MM.1S (cell line): ENCODE results near the gene BORCS6.

Experiments
- DNase-seq: peaks from one replicate; pipeline ENCODE4 v3.0.0-alpha.2; 2015
- H2AFZ ChIP-seq: fragments of 300-600 bp; sonication (generic); 2 replicates; pipeline ENCODE4 v1.6.0; 2016; ENCODE audit warnings: antibody characterized with exemption, low read length
- H3F3A ChIP-seq: fragments of 300-600 bp; sonication (generic); 2 replicates; pipeline ENCODE4 v1.6.1; 2016; ENCODE audit warnings: mild to moderate bottlenecking, antibody characterized with exemption, low read length, moderate library complexity, mixed read lengths; ENCODE audit not compliant: insufficient read depth
- H3K27ac ChIP-seq: fragments of 300-600 bp; sonication (generic); 2 replicates; pipeline ENCODE4 v1.5.1; 2016; ENCODE audit warnings: mild to moderate bottlenecking, low read length
- H3K27me3 ChIP-seq: fragments of 300-600 bp; sonication (generic); replicated peaks from 2 replicates; pipeline ENCODE4 v1.6.0; 2016; ENCODE audit warnings: low read length; ENCODE audit not compliant: insufficient read depth
- H3K36me3 ChIP-seq: fragments of 300-600 bp; sonication (generic); replicated peaks from 2 replicates; pipeline ENCODE4 v1.6.1; 2016; ENCODE audit warnings: mild to moderate bottlenecking, low read length, mixed read lengths; ENCODE audit not compliant: insufficient read depth
- H3K4me1 ChIP-seq: fragments of 300-600 bp; sonication (generic); 2 replicates; pipeline ENCODE4 v1.6.1; 2016; ENCODE audit warnings: low read length, mixed read lengths
- H3K4me2 ChIP-seq: fragments of 300-600 bp; sonication (generic); 2 replicates; pipeline ENCODE4 v1.6.0; 2016; ENCODE audit warnings: low read depth, low read length
- H3K4me3 ChIP-seq: fragments of 300-600 bp; sonication (generic); 2 replicates; pipeline ENCODE4 v1.5.1; 2016; ENCODE audit warnings: low read length, mixed read lengths
- H3K79me2 ChIP-seq: fragments of 300-600 bp; sonication (generic); 2 replicates; pipeline ENCODE4 v1.6.1; 2016; ENCODE audit warnings: mixed run types, low read length, mixed read lengths
- H3K9ac ChIP-seq: fragments of 300-600 bp; sonication (generic); 2 replicates; pipeline ENCODE4 v1.6.1; 2016; ENCODE audit warnings: low read length, mixed read lengths
- H3K9me2 ChIP-seq: fragments of 300-600 bp; sonication (generic); replicated peaks from 2 replicates; pipeline ENCODE4 v1.6.1; 2016; ENCODE audit warnings: mild to moderate bottlenecking, low read length, mixed read lengths; ENCODE audit not compliant: insufficient read depth
- H3K9me3 ChIP-seq: fragments of 300-600 bp; sonication (generic); replicated peaks from 2 replicates; pipeline ENCODE4 v1.6.1; 2016; ENCODE audit warnings: mild to moderate bottlenecking, low read length, mixed read lengths; ENCODE audit not compliant: insufficient read depth
- H4K20me1 ChIP-seq: fragments of 300-600 bp; sonication (generic); 2 replicates; pipeline ENCODE4 v1.6.1; 2016; ENCODE audit warnings: mild to moderate bottlenecking, low read length, moderate library complexity, mixed read lengths; ENCODE audit not compliant: insufficient read depth
- CTCF ChIP-seq: fragments of 300-600 bp; sonication (generic); IDR thresholded peaks from 2 replicates; pipeline ENCODE4 v1.5.1; 2016; ENCODE audit warnings: antibody characterized with exemption, low read length, mixed read lengths
- EZH2 ChIP-seq: fragments of 300-600 bp; sonication (generic); optimal IDR thresholded peaks from 2 replicates; pipeline ENCODE3; 2017; ENCODE audit warnings: low read depth, mild to moderate bottlenecking, antibody characterized with exemption, low read length, mixed read lengths
- EZH2phosphoT487 ChIP-seq: fragments of 300-600 bp; sonication (generic); IDR thresholded peaks from 2 replicates; pipeline ENCODE4 v1.6.1; 2018; ENCODE audit warnings: antibody characterized with exemption, low read length

The BORCS6 gene

GRCh38 chr17:8159459-8160223 lies 30.3 kb downstream of the BORCS6 start:
- H3K4me2 ChIP-seq = no peak overlapping the region
- no peaks in the 10 kb centered on the region for H3K27me3 ChIP-seq
- no peak overlapping the region for H3K4me3 ChIP-seq
- no peak for DNase-seq
- no peak overlapping the region for H3K9ac ChIP-seq
- no peak overlapping the region for H2AFZ ChIP-seq
- no peaks in the 10 kb centered on the region for H3K36me3 ChIP-seq
- TF ChIP-seq EZH2 (no peak), EZH2phosphoT487 (no peak), CTCF (no peak)
- peaks cover 28% of the 10 kb centered on the region for H3F3A ChIP-seq
- no peaks in the 10 kb centered on the region for H4K20me1 ChIP-seq
- no peaks in the 10 kb centered on the region for H3K9me3 ChIP-seq
- H3K9me2 ChIP-seq = no peaks in the 10 kb centered on the region
- H3K79me2 ChIP-seq = peaks cover 32% of the 10 kb centered on the region
- peaks cover 24% of the 10 kb centered on the region for H3K4me1 ChIP-seq
- H3K27ac ChIP-seq = no peak overlapping the region

- Histone ChIP-seq H3K9me2 (no peaks in the 10 kb centered on the region), H3K4me3 (no peak overlapping the region), H3K9ac (no peak overlapping the region), H3K27me3 (no peaks in the 10 kb centered on the region), H3F3A (peaks cover 26% of the 10 kb centered on the region), H2AFZ (no peak overlapping the region), H3K9me3 (no peaks in the 10 kb centered on the region), H3K36me3 (no peaks in the 10 kb centered on the region), H4K20me1 (no peaks in the 10 kb centered on the region), H3K79me2 (peaks cover 38% of the 10 kb centered on the region), H3K4me1 (peaks cover 23% of the 10 kb centered on the region), H3K27ac (no peak overlapping the region), H3K4me2 (no peak overlapping the region)
- TF ChIP-seq CTCF = no peak
- no peak for TF ChIP-seq EZH2
- no peak for TF ChIP-seq EZH2phosphoT487
- no peak for DNase-seq
These were observed 31.0 kb downstream of the BORCS6 start for GRCh38 chr17:8159032-8159400.

GRCh38 chr17:8158267-8159031 lies 31.5 kb downstream of the BORCS6 start:
- peaks cover 18% of the 10 kb centered on the region for H3K4me1 ChIP-seq
- no peaks in the 10 kb centered on the region for H3K9me2 ChIP-seq

More at GRCh38 chr17:8158267-8159031, 31.5 kb downstream of the BORCS6 start:
- Histone ChIP-seq H3K79me2 (peaks cover 38% of the 10 kb centered on the region), H3K27ac (peak overlapping the region; percentile 59; the same call in 1 of the 2 replicates), H3K36me3 (no peaks in the 10 kb centered on the region), H4K20me1 (no peaks in the 10 kb centered on the region), H3F3A (peaks cover 26% of the 10 kb centered on the region), H3K4me2 (peak overlapping the region; percentile 46; the same call in 1 of the 2 replicates), H3K27me3 (no peaks in the 10 kb centered on the region), H3K4me3 (no peak overlapping the region), H2AFZ (no peak overlapping the region), H3K9me3 (no peaks in the 10 kb centered on the region), H3K9ac (peak overlapping the region; percentile 12; the same call in 1 of the 2 replicates)
- DNase-seq = peak; percentile 85
- TF ChIP-seq EZH2phosphoT487 (no peak), EZH2 (no peak), CTCF (peak; percentile 83)
